ENCODE data around the gene VSIG4. TPM values are rescaled to one million over a fixed set of nuclear protein-coding genes. Genes with fewer than 3 reads are reported as not detected.

Gene VSIG4
- total and polyA plus RNA-seq, 2 of the 8 experiments (the other 6 are each of a cell fraction or from before 2014, with no cell fraction given): not detected

- Histone ChIP-seq H2BK5ac (ENCODE audit: low read depth, low read length) (no peak overlapping the region), H3K4me3 (ENCODE audit: extremely low read depth in 1 of 4, insufficient read depth in 2 of 4, low read depth in 3 of 4, low read length in 4 of 4) (no peak overlapping the region), H3K4ac (replicated peaks; ENCODE audit: insufficient read length, low read depth, low read length) (no peak overlapping the region), H2BK20ac (ENCODE audit: low read length) (no peak overlapping the region), H3K9ac (replicated peaks in 1 of 4; ENCODE audit: extremely low read depth in 1 of 4, low read depth in 3 of 4, low read length in 3 of 4) (no peak overlapping the region), H3K14ac (ENCODE audit: insufficient read length) (no peak overlapping the region), H2BK12ac (ENCODE audit: low read depth, low read length) (no peak overlapping the region), H2BK120ac (replicated peaks; ENCODE audit: low read depth, low read length) (no peak overlapping the region), H3K9me3 (ENCODE audit: insufficient read depth in 2 of 2, low read depth in 1 of 2, low read length in 1 of 2) (peaks cover 0 to 9% of the 10 kb centered on the region in 2 experiments; a peak in 1 of 4 replicates), H3K18ac (ENCODE audit: extremely low read depth, low read length) (no peak overlapping the region), H3K36me3 (ENCODE audit: control insufficient read depth in 2 of 4, insufficient read depth in 4 of 4, low read length in 3 of 4) (no peaks in the 10 kb centered on the region), H2AK5ac (ENCODE audit: low read depth, low read length) (no peak overlapping the region), H3K4me1 (replicated peaks in 1 of 4; ENCODE audit: control insufficient read depth in 3 of 4, insufficient read depth in 4 of 4, low read length in 3 of 4) (no peaks in the 10 kb centered on the region), H3K23ac (ENCODE audit: insufficient read length) (no peak overlapping the region), H3K56ac (replicated peaks; ENCODE audit: insufficient read length, low read depth, low read length) (no peak overlapping the region), H3K23me2 (ENCODE audit: low read depth, low read length) (no peaks in the 10 kb centered on the region), H3K79me1 (ENCODE audit: low read depth, low read length) (no peaks in the 10 kb centered on the region), H4K91ac (replicated peaks; ENCODE audit: insufficient read length, low read length) (no peak overlapping the region), H3K4me2 (ENCODE audit: insufficient read depth in 1 of 2, low read depth in 2 of 2, low read length in 2 of 2) (no peak overlapping the region), H3K27me3 (replicated peaks in 1 of 4; ENCODE audit: control insufficient read depth in 3 of 4, extremely low read depth in 1 of 4, insufficient read depth in 3 of 4, low read length in 3 of 4) (no peaks in the 10 kb centered on the region), H3K27ac (ENCODE audit: low read depth, low read length) (no peak overlapping the region), H4K8ac (ENCODE audit: extremely low read depth, insufficient read depth, low read length) (no peak overlapping the region), H3K79me2 (ENCODE audit: control insufficient read depth in 1 of 2, insufficient read depth in 2 of 2, low read length in 2 of 2) (no peaks in the 10 kb centered on the region), H4K20me1 (replicated peaks in 1 of 2; ENCODE audit: control insufficient read depth in 1 of 2, insufficient read depth in 2 of 2, low read length in 2 of 2) (no peaks in the 10 kb centered on the region), H2BK15ac (ENCODE audit: low read length) (no peak overlapping the region), H4K5ac (ENCODE audit: insufficient read length, low read depth, low read length) (no peak overlapping the region), H2AFZ (ENCODE audit: low read length) (no peak overlapping the region)
- DNase-seq (ENCODE audit: low read depth in 1 of 2, low spot score in 2 of 2): no peak
- CTCF ChIA-PET (ENCODE audit: partially characterized antibody): no interaction called here
- POLR2A ChIA-PET (ENCODE audit: partially characterized antibody): no interaction called here
- FAIRE-seq: no peak
- 74% methylated on average over 6 of the region's 11 CpGs; no CpG with 5 or more reads in 1 of the 2 experiments for WGBS, 2 experiments (ENCODE audit: extremely low coverage in 1 of 2, insufficient coverage in 1 of 2, insufficient read length in 1 of 2, insufficient replicate concordance in 2 of 2, low coverage in 1 of 2, low lambda C conversion rate in 2 of 2, missing lambda C conversion rate in 1 of 2)
- TF ChIP-seq SP2 (IDR thresholded peaks at IDR 0.05; ENCODE audit: low read length) (no peak), CHD2 (IDR thresholded peaks at IDR 0.05; ENCODE audit: low read length) (no peak), SP4 (IDR thresholded peaks at IDR 0.05; ENCODE audit: low read length) (no peak), BRCA1 (IDR thresholded peaks at IDR 0.05; ENCODE audit: low read depth, low read length) (no peak), SIRT6 (IDR thresholded peaks at IDR 0.05; ENCODE audit: low read length) (no peak), RFX5 (IDR thresholded peaks at IDR 0.05; ENCODE audit: borderline replicate concordance, low read depth, low read length) (no peak), TAF1 (IDR thresholded peaks at IDR 0.05; ENCODE audit: low read depth, low read length) (no peak), RNF2 (IDR thresholded peaks at IDR 0.05; ENCODE audit: borderline replicate concordance, low read depth, low read length, missing control alignments, poor library complexity, severe bottlenecking) (no peak), SAP30 (IDR thresholded peaks at IDR 0.05; ENCODE audit: insufficient read depth, insufficient replicate concordance, low read length) (no peak), TEAD4 (IDR thresholded peaks at IDR 0.05; ENCODE audit: low read depth, low read length) (no peak), ATF2 (IDR thresholded peaks at IDR 0.05; ENCODE audit: low read length) (no peak), SRF (IDR thresholded peaks at IDR 0.05; ENCODE audit: low read depth, low read length) (no peak)
Observed at GRCh38 chrX:66002824-66003680, 36.8 kb downstream of the VSIG4 start.

Measured in H1 (cell line).